ENCODE data around the gene MTCP1. TPM values are rescaled to one million over a fixed set of nuclear protein-coding genes. Genes with fewer than 3 reads are reported as not detected.

MTCP1 gene
- total RNA-seq, 1 donor from 2014 or later: 32.5 TPM

- no peak for DNase-seq (ENCODE audit: low spot score)
These were observed 17.3 kb downstream of the MTCP1 start for GRCh38 chrX:155053656-155054055.

- DNase-seq (ENCODE audit: low spot score): no peak
These were observed 18.0 kb downstream of the MTCP1 start for GRCh38 chrX:155052738-155053498.

- DNase-seq (ENCODE audit: low spot score): peak; percentile 25
These were observed 21.8 kb downstream of the MTCP1 start for GRCh38 chrX:155048977-155049619.

GRCh38 chrX:155046811-155047528, 24.0 kb downstream of the MTCP1 start:
- no peak for DNase-seq (ENCODE audit: low spot score)

- DNase-seq (ENCODE audit: low spot score): no peak
These were observed 24.7 kb downstream of the MTCP1 start for GRCh38 chrX:155046129-155046810.

GRCh38 chrX:155035688-155036087, 35.2 kb downstream of the MTCP1 start:
- DNase-seq (ENCODE audit: low spot score): no peak

GRCh38 chrX:155031657-155032056, 39.3 kb downstream of the MTCP1 start:
- DNase-seq (ENCODE audit: low spot score): no peak

- DNase-seq (ENCODE audit: low spot score): peak; percentile 8
These were observed 42.1 kb downstream of the MTCP1 start for GRCh38 chrX:155028877-155029291.

- DNase-seq (ENCODE audit: low spot score): no peak
These were observed 42.8 kb downstream of the MTCP1 start for GRCh38 chrX:155028129-155028528.

GRCh38 chrX:155027509-155028066, 43.3 kb downstream of the MTCP1 start:
- peak; percentile 23 for DNase-seq (ENCODE audit: low spot score)

- peak; percentile 96 for DNase-seq (ENCODE audit: low spot score)
These were observed 44.0 kb downstream of the MTCP1 start, which contains the start of gene FUNDC2 for GRCh38 chrX:155026727-155027508. Gene FUNDC2, plus strand, starts transcription at chrX:155026844. Its CDS starts 95 bp downstream, at chrX:155026939.

GRCh38 chrX:155026420-155026726, 44.6 kb downstream of the MTCP1 start:
- DNase-seq (ENCODE audit: low spot score): no peak

- DNase-seq (ENCODE audit: low spot score): no peak
These were observed 46.8 kb downstream of the MTCP1 start for GRCh38 chrX:155023907-155024833.

GRCh38 chrX:155022585-155022984, 48.4 kb downstream of the MTCP1 start, which contains the start of gene F8:
Gene F8, minus strand, starts transcription at chrX:155022723. Its CDS starts 171 bp downstream, at chrX:155022552.
- no peak for DNase-seq (ENCODE audit: low spot score)

- no peak for DNase-seq (ENCODE audit: low spot score)
These were observed 50.3 kb downstream of the MTCP1 start for GRCh38 chrX:155020591-155020990.

Measured in umbilical cord (tissue), 2 donors.